KMS-11 (cell line): ENCODE results near the gene RAB4B.
"Not testable (repeated sequence)": the region's sequence is repeated elsewhere in the genome, so short reads cannot be mapped to it uniquely, and the experiment has no call there.

Experiments
- H2AFZ ChIP-seq: fragments of 200-600 bp; sonication (generic); 2 replicates; pipeline ENCODE4 v1.6.1; 2016; ENCODE audit warnings: antibody characterized with exemption, mixed run types, low read depth
- H3K27ac ChIP-seq: fragments of 200-600 bp; sonication (generic); 2 replicates; pipeline ENCODE4 v1.6.1; 2016; ENCODE audit warnings: mild to moderate bottlenecking, mixed run types
- H3K27me3 ChIP-seq: fragments of 200-600 bp; sonication (generic); 2 replicates; pipeline ENCODE4 v1.6.1; 2017; ENCODE audit warnings: mild to moderate bottlenecking, low read depth, mixed run types, moderate library complexity; ENCODE audit not compliant: insufficient read depth
- H3K36me3 ChIP-seq: fragments of 200-600 bp; sonication (generic); 2 replicates; pipeline ENCODE4 v1.6.1; 2017; ENCODE audit warnings: mild to moderate bottlenecking, mixed run types; ENCODE audit not compliant: insufficient read depth
- H3K4me1 ChIP-seq: fragments of 200-600 bp; sonication (generic); 2 replicates; pipeline ENCODE4 v1.6.1; 2016; ENCODE audit warnings: mild to moderate bottlenecking, low read depth, mixed run types; ENCODE audit not compliant: poor library complexity, severe bottlenecking
- H3K4me2 ChIP-seq: fragments of 200-600 bp; sonication (generic); 2 replicates; pipeline ENCODE4 v1.7.0; 2016; ENCODE audit warnings: mild to moderate bottlenecking, mixed run types
- H3K4me3 ChIP-seq: fragments of 200-600 bp; sonication (generic); IDR thresholded peaks from 2 replicates; pipeline ENCODE4 v1.6.1; 2017; ENCODE audit warnings: low read depth, low read length, mixed read lengths; ENCODE audit not compliant: insufficient read depth
- H3K79me2 ChIP-seq: fragments of 200-600 bp; sonication (generic); 2 replicates; pipeline ENCODE4 v1.6.1; 2016; ENCODE audit warnings: low read depth, mixed run types; ENCODE audit not compliant: insufficient read depth
- H3K9ac ChIP-seq: fragments of 200-600 bp; sonication (generic); 2 replicates; pipeline ENCODE4 v1.6.1; 2016; ENCODE audit warnings: mild to moderate bottlenecking, mixed run types
- H4K20me1 ChIP-seq: fragments of 200-600 bp; sonication (generic); 2 replicates; pipeline ENCODE4 v1.6.1; 2016; ENCODE audit warnings: mild to moderate bottlenecking, mixed run types; ENCODE audit not compliant: insufficient read depth
- CTCF ChIP-seq: fragments of 200-600 bp; sonication (generic); conservative IDR thresholded peaks from 2 replicates; pipeline ENCODE4 v1.6.1; 2017; ENCODE audit warnings: low read depth, mild to moderate bottlenecking, antibody characterized with exemption, low read length, moderate library complexity, mixed read lengths

RAB4B gene

GRCh38 chr19:40780582-40780981 is 2.5 kb downstream of the RAB4B start:
- H3K79me2 ChIP-seq = no peaks in the 10 kb centered on the region

GRCh38 chr19:40781140-40781539 is 3.1 kb downstream of the RAB4B start:
- Histone ChIP-seq H4K20me1 (no peaks in the 10 kb centered on the region), H3K79me2 (no peaks in the 10 kb centered on the region)
- no peak for TF ChIP-seq CTCF

More at GRCh38 chr19:40780582-40780981, 2.5 kb downstream of the RAB4B start:
- H3K27ac ChIP-seq = no peak overlapping the region
- H3K4me1 ChIP-seq = peaks cover 12% of the 10 kb centered on the region
- no peak overlapping the region for H3K4me3 ChIP-seq
- no peak overlapping the region for H3K4me2 ChIP-seq
- no peak for TF ChIP-seq CTCF
- H3K36me3 ChIP-seq = no peaks in the 10 kb centered on the region
- H2AFZ ChIP-seq = no peak overlapping the region
- H3K27me3 ChIP-seq = peaks cover 13% of the 10 kb centered on the region
- H4K20me1 ChIP-seq = no peaks in the 10 kb centered on the region
- no peak overlapping the region for H3K9ac ChIP-seq

GRCh38 chr19:40783711-40784110 is 5.7 kb downstream of the RAB4B start:
- H3K27me3 ChIP-seq = no peaks in the 10 kb centered on the region
- TF ChIP-seq CTCF = no peak
- no peak overlapping the region for H2AFZ ChIP-seq
- H3K79me2 ChIP-seq = no peaks in the 10 kb centered on the region
- no peak overlapping the region for H3K4me2 ChIP-seq
- no peaks in the 10 kb centered on the region for H3K36me3 ChIP-seq
- no peak overlapping the region for H3K27ac ChIP-seq
- no peaks in the 10 kb centered on the region for H3K4me1 ChIP-seq
- H3K9ac ChIP-seq = no peak overlapping the region
- H4K20me1 ChIP-seq = no peaks in the 10 kb centered on the region
- no peak overlapping the region for H3K4me3 ChIP-seq

More at GRCh38 chr19:40781140-40781539, 3.1 kb downstream of the RAB4B start:
- Histone ChIP-seq H3K4me1 (peaks cover 9% of the 10 kb centered on the region), H3K4me3 (no peak overlapping the region), H3K27ac (no peak overlapping the region), H3K9ac (no peak overlapping the region), H3K36me3 (no peaks in the 10 kb centered on the region), H2AFZ (no peak overlapping the region), H3K27me3 (peaks cover 7% of the 10 kb centered on the region; the same call in 1 of the 2 replicates), H3K4me2 (no peak overlapping the region)

GRCh38 chr19:40784146-40784545 is 6.1 kb downstream of the RAB4B start:
- H4K20me1 ChIP-seq, H2AFZ ChIP-seq, H3K4me3 ChIP-seq, H3K36me3 ChIP-seq, H3K4me1 ChIP-seq, H3K27me3 ChIP-seq, H3K9ac ChIP-seq, H3K79me2 ChIP-seq, H3K27ac ChIP-seq, H3K4me2 ChIP-seq: not testable (repeated sequence)

- Histone ChIP-seq H3K27me3 (no peaks in the 10 kb centered on the region), H3K4me3 (no peak overlapping the region), H3K4me1 (no peaks in the 10 kb centered on the region), H3K27ac (no peak overlapping the region), H3K4me2 (no peak overlapping the region), H3K79me2 (no peaks in the 10 kb centered on the region), H3K36me3 (no peaks in the 10 kb centered on the region), H3K9ac (no peak overlapping the region), H2AFZ (no peak overlapping the region), H4K20me1 (no peaks in the 10 kb centered on the region)
- no peak for TF ChIP-seq CTCF
These were observed 7.5 kb downstream of the RAB4B start for GRCh38 chr19:40785526-40785925.
